Activated T-cell treated with anti-CD3 and anti-CD28 coated beads for 24 hours (primary cell): ENCODE results near the gene PXK.
A peak's percentile ranks its signal among the peaks of the same experiment; 100 is the strongest.
"Not testable (repeated sequence)": the region's sequence is repeated elsewhere in the genome, so short reads cannot be mapped to it uniquely, and the experiment has no call there.

Experiments
- DNase-seq: peaks from one replicate; pipeline ENCODE4 v3.0.0-alpha.2; 2020; ENCODE audit warnings: low read depth

The PXK gene

GRCh38 chr3:58419780-58420507 lies 87.3 kb downstream of the PXK start:
- no peak for DNase-seq

GRCh38 chr3:58421004-58421403 lies 88.3 kb downstream of the PXK start:
- DNase-seq, result no peak

GRCh38 chr3:58422756-58423325 lies 90.1 kb downstream of the PXK start:
- DNase-seq, result no peak

GRCh38 chr3:58424613-58425012 lies 91.9 kb downstream of the PXK start:
- DNase-seq, result no peak

GRCh38 chr3:58425782-58426181 lies 93.1 kb downstream of the PXK start:
- DNase-seq, result no peak

- DNase-seq, result no peak
These were observed 95.1 kb downstream of the PXK start for GRCh38 chr3:58427661-58428361.

GRCh38 chr3:58429657-58430056 lies 97.0 kb downstream of the PXK start:
- DNase-seq, result no peak

- DNase-seq, result no peak
These were observed 100.2 kb downstream of the PXK start for GRCh38 chr3:58432905-58433304.

GRCh38 chr3:58433400-58434167 lies 100.9 kb downstream of the PXK start, which contains the start of gene PDHB:
Gene PDHB (minus strand): TSS chr3:58433832. CDS start chr3:58433809, 23 bp downstream.
- peak; percentile 86 for DNase-seq

- no peak for DNase-seq
These were observed 101.4 kb downstream of the PXK start for GRCh38 chr3:58434168-58434504.

GRCh38 chr3:58434511-58434910 lies 101.8 kb downstream of the PXK start:
- DNase-seq, result no peak

GRCh38 chr3:58434990-58435389 lies 102.3 kb downstream of the PXK start:
- no peak for DNase-seq

GRCh38 chr3:58437276-58437675 lies 104.6 kb downstream of the PXK start:
- not testable (repeated sequence) for DNase-seq

- DNase-seq, result not testable (repeated sequence)
These were observed 108.3 kb downstream of the PXK start for GRCh38 chr3:58440996-58441355.

GRCh38 chr3:58441514-58442450 lies 109.1 kb downstream of the PXK start:
- no peak for DNase-seq

GRCh38 chr3:58452176-58452575 lies 119.5 kb downstream of the PXK start:
- no peak for DNase-seq

- no peak for DNase-seq
These were observed 126.5 kb downstream of the PXK start for GRCh38 chr3:58459160-58459559.

- DNase-seq, result no peak
These were observed 130.1 kb downstream of the PXK start for GRCh38 chr3:58462829-58463180.

- peak; percentile 71 for DNase-seq
These were observed 130.7 kb downstream of the PXK start for GRCh38 chr3:58463181-58463941.

- DNase-seq, result no peak
These were observed 131.2 kb downstream of the PXK start for GRCh38 chr3:58463942-58464271.

- DNase-seq, result no peak
These were observed 132.2 kb downstream of the PXK start for GRCh38 chr3:58464866-58465265.
